Embryonic facial prominence (tissue), 1 donor: ENCODE data around the gene PCOLCE2.
"Not testable (repeated sequence)": the region's sequence is repeated elsewhere in the genome, so short reads cannot be mapped to it uniquely, and the experiment has no call there.

ENCODE experiments used
- DNase-seq: peaks from one replicate; pipeline ENCODE4 v3.0.0-alpha.2; 2016; ENCODE audit errors: extremely low spot score

PCOLCE2 gene

GRCh38 chr3:142902356-142902755 lies 13.5 kb upstream of the PCOLCE2 start:
- DNase-seq, result no peak

GRCh38 chr3:142898346-142899213 lies 9.7 kb upstream of the PCOLCE2 start:
- DNase-seq, result no peak

- DNase-seq, result no peak
Measured at GRCh38 chr3:142897807-142898206, 8.9 kb upstream of the PCOLCE2 start.

GRCh38 chr3:142896996-142897395 lies 8.1 kb upstream of the PCOLCE2 start:
- DNase-seq, result no peak

GRCh38 chr3:142896201-142896755 lies 7.4 kb upstream of the PCOLCE2 start:
- no peak for DNase-seq

- DNase-seq, result no peak
Measured at GRCh38 chr3:142894493-142894892, 5.6 kb upstream of the PCOLCE2 start.

- DNase-seq, result no peak
Measured at GRCh38 chr3:142892714-142893113, 3.8 kb upstream of the PCOLCE2 start.

GRCh38 chr3:142890592-142890991 lies 1.7 kb upstream of the PCOLCE2 start:
- DNase-seq, result no peak

- DNase-seq, result no peak
Measured at GRCh38 chr3:142889212-142890014, 530 bp upstream of the PCOLCE2 start.

GRCh38 chr3:142888099-142888480 lies 793 bp downstream of the PCOLCE2 start:
- DNase-seq, result peak; percentile 23

GRCh38 chr3:142886940-142887339 lies 1.9 kb downstream of the PCOLCE2 start:
- DNase-seq, result no peak

GRCh38 chr3:142886021-142886420 lies 2.9 kb downstream of the PCOLCE2 start:
- no peak for DNase-seq

- DNase-seq, result no peak
Measured at GRCh38 chr3:142884531-142884930, 4.4 kb downstream of the PCOLCE2 start.

- not testable (repeated sequence) for DNase-seq
Measured at GRCh38 chr3:142883534-142883933, 5.3 kb downstream of the PCOLCE2 start.

- DNase-seq, result no peak
Measured at GRCh38 chr3:142881445-142882224, 7.2 kb downstream of the PCOLCE2 start.

GRCh38 chr3:142878649-142879300 lies 10.1 kb downstream of the PCOLCE2 start:
- DNase-seq, result no peak

- DNase-seq, result no peak
Measured at GRCh38 chr3:142876417-142876816, 12.5 kb downstream of the PCOLCE2 start.

- no peak for DNase-seq
Measured at GRCh38 chr3:142875583-142876207, 13.2 kb downstream of the PCOLCE2 start.

GRCh38 chr3:142875099-142875498 lies 13.8 kb downstream of the PCOLCE2 start:
- no peak for DNase-seq

GRCh38 chr3:142868382-142868781 lies 20.5 kb downstream of the PCOLCE2 start:
- DNase-seq, result not testable (repeated sequence)
